Body of pancreas (tissue), 4 donors: ENCODE results near the gene PCSK9. TPM values are rescaled to one million over a fixed set of nuclear protein-coding genes. Genes with fewer than 3 reads are reported as not detected.

ENCODE experiments used
- ATAC-seq: fragments of 150-250 bp; one replicate; pipeline ENCODE4 v1.9.1; 2016
- DNase-seq, 4 donors: peaks; one replicate each; pipeline ENCODE4 v3.0.0-alpha.2; 2019
- H3K27ac ChIP-seq, 4 donors: fragments of 200-600 bp; sonication (generic); 1 replicate in 3 of 4; 2 replicates in 1 of 4; pipeline versions ENCODE4 v1.5.1 to v1.6.1; 2016 to 2019; ENCODE audit warnings: mild to moderate bottlenecking in 1 of 4, mixed read lengths in 1 of 4, moderate library complexity in 1 of 4
- H3K27me3 ChIP-seq, 2 donors: fragments of 200-600 bp; sonication (generic); one replicate each; pipeline ENCODE4 v1.6.0; 2016; ENCODE audit warnings: mild to moderate bottlenecking in 1 of 2
- H3K36me3 ChIP-seq, 2 donors: fragments of 200-600 bp; sonication (generic); replicated peaks in 1 of 2; 2 replicates each; pipeline ENCODE4 v1.5.1; 2016; ENCODE audit warnings: low read depth in 2 of 2; ENCODE audit not compliant: insufficient read depth in 1 of 2
- H3K4me1 ChIP-seq: fragments of 200-600 bp; sonication (generic); one replicate; pipeline ENCODE4 v1.6.0; 2016
- H3K4me3 ChIP-seq, 2 donors: fragments of 200-600 bp; sonication (generic); 1 replicate in 1 of 2; 2 replicates in 1 of 2; pipeline ENCODE4 v1.5.1; 2016 to 2019
- H3K9me3 ChIP-seq, 3 donors: fragments of 200-600 bp; sonication (generic); 1 replicate in 2 of 3; 2 replicates in 1 of 3; pipeline ENCODE4 v1.5.1; 2016
- CTCF ChIP-seq, 7 experiments: fragments of 450-650 bp in 4 of 7; fragments of 200-600 bp in 3 of 7; sonication (generic) in 3 of 7; IDR thresholded peaks; one replicate each; pipeline ENCODE4 v1.5.1; 2016 to 2019; ENCODE audit warnings: antibody characterized with exemption in 7 of 7
- POLR2A ChIP-seq, 3 donors: fragments of 450-650 bp; IDR thresholded peaks; one replicate each; pipeline ENCODE4 v1.6.1; 2016; ENCODE audit warnings: antibody characterized with exemption in 3 of 3, mild to moderate bottlenecking in 2 of 3
- WGBS, 2 donors: methylation state at CpG; one replicate each; pipeline ENCODE4 v1.1.5; 2017; 5-methylcytosine and 5-hydroxymethylcytosine counted together
- intact Hi-C: fragments of 100-400 bp; cut with DNase I; formaldehyde crosslinking; loops from one replicate; pipeline ENCODE4 v1.15.1; 2023
- total RNA-seq, 2 donors: library from RNA; depleted of rRNA; stranded (reverse); fragments of >200 nt; gene quantifications; one replicate each; pipeline ENCODE4 v1.1.0, GENCODE V29; 2016

Gene PCSK9
- total RNA-seq, 2 donors from 2014 or later = 6.0 to 13.8 TPM

- intact Hi-C loops = no loop called here
- DNase-seq = no peak
- ATAC-seq = no peak
- WGBS, 2 donors = 93 to 97% methylated on average over 7 of the region's 7 CpGs
- Histone ChIP-seq H3K36me3 (peaks cover 0 to 22% of the 10 kb centered on the region in 2 donors), H3K9me3 (no peaks in the 10 kb centered on the region), H3K27me3 (no peaks in the 10 kb centered on the region), H3K27ac (no peak overlapping the region), H3K4me1 (peaks cover 11% of the 10 kb centered on the region), H3K4me3 (no peak overlapping the region)
- TF ChIP-seq POLR2A (IDR thresholded peaks at IDR 0.05) (no peak), CTCF (IDR thresholded peaks at IDR 0.05) (no peak)
Measured at GRCh38 chr1:55079651-55080050, 40.3 kb downstream of the PCSK9 start.

GRCh38 chr1:55081188-55081904, 42.0 kb downstream of the PCSK9 start:
- Histone ChIP-seq H3K9me3 (no peaks in the 10 kb centered on the region), H3K27me3 (no peaks in the 10 kb centered on the region), H3K4me3 (no peak overlapping the region), H3K36me3 (peaks cover 0 to 29% of the 10 kb centered on the region in 2 donors), H3K4me1 (peaks cover 11% of the 10 kb centered on the region), H3K27ac (peak overlapping the region in 2 of 4 donors; percentile 36 to 39)
- WGBS, 2 donors = 59 to 64% methylated on average over 9 of the region's 9 CpGs
- intact Hi-C loops = no loop called here
- no peak for TF ChIP-seq CTCF (IDR thresholded peaks at IDR 0.05)
- no peak for TF ChIP-seq POLR2A (IDR thresholded peaks at IDR 0.05)
- ATAC-seq (peak; percentile 50), DNase-seq (no peak)

GRCh38 chr1:55081905-55082296, 42.6 kb downstream of the PCSK9 start:
- Histone ChIP-seq H3K36me3 (peaks cover 0 to 28% of the 10 kb centered on the region in 2 donors), H3K9me3 (no peaks in the 10 kb centered on the region), H3K27ac (peak overlapping the region in 2 of 4 donors; percentile 36 to 39), H3K27me3 (no peaks in the 10 kb centered on the region), H3K4me1 (peaks cover 11% of the 10 kb centered on the region), H3K4me3 (no peak overlapping the region)
- no peak for DNase-seq
- intact Hi-C loops = no loop called here
- WGBS, 2 donors = 51 to 52% methylated on average over 2 of the region's 2 CpGs
- TF ChIP-seq POLR2A (IDR thresholded peaks at IDR 0.05) (no peak), CTCF (IDR thresholded peaks at IDR 0.05) (no peak)
- ATAC-seq = no peak

- H3K27me3 ChIP-seq = no peaks in the 10 kb centered on the region
- no peak overlapping the region for H3K4me3 ChIP-seq
- no peaks in the 10 kb centered on the region for H3K9me3 ChIP-seq
- WGBS, 2 donors = 93 to 95% methylated on average over 7 of the region's 7 CpGs
- peaks cover 0 to 38% of the 10 kb centered on the region in 2 donors for H3K36me3 ChIP-seq
- TF ChIP-seq CTCF (IDR thresholded peaks at IDR 0.05) (no peak), POLR2A (IDR thresholded peaks at IDR 0.05) (no peak)
- H3K4me1 ChIP-seq = peaks cover 11% of the 10 kb centered on the region
- no peak overlapping the region for H3K27ac ChIP-seq
- ATAC-seq (no peak), DNase-seq (no peak)
- intact Hi-C loops = no loop called here
Measured at GRCh38 chr1:55084257-55084656, 44.9 kb downstream of the PCSK9 start.

- Histone ChIP-seq H3K36me3 (peaks cover 0 to 41% of the 10 kb centered on the region in 2 donors), H3K27ac (no peak overlapping the region), H3K4me1 (no peaks in the 10 kb centered on the region), H3K27me3 (no peaks in the 10 kb centered on the region), H3K4me3 (no peak overlapping the region), H3K9me3 (no peaks in the 10 kb centered on the region)
- TF ChIP-seq POLR2A (IDR thresholded peaks at IDR 0.05) (no peak), CTCF (IDR thresholded peaks at IDR 0.05) (no peak)
- DNase-seq (no peak), ATAC-seq (no peak)
- 85 to 86% methylated on average over 3 of the region's 3 CpGs for WGBS, 2 donors
- intact Hi-C loops = no loop called here
Measured at GRCh38 chr1:55087439-55087838, 48.1 kb downstream of the PCSK9 start.
